ENCODE measurements around the gene EML2. TPM values are rescaled to one million over a fixed set of nuclear protein-coding genes. Genes with fewer than 3 reads are reported as not detected.

The EML2 gene
- total RNA-seq, 1 experiment from 2014 or later, result 28.9 TPM

- H4K20me1 ChIP-seq (ENCODE audit: low read length), result no peaks in the 10 kb centered on the region
- BruUV-seq (replicated peaks), result no TSS peak
- intact Hi-C loops (cut with micrococcal nuclease), result no loop called here
- H3K9me3 ChIP-seq (ENCODE audit: low read length), result no peaks in the 10 kb centered on the region
- ATAC-seq, result no peak
- H3K36me3 ChIP-seq (ENCODE audit: low read depth, low read length), result no peaks in the 10 kb centered on the region
- ChIA-PET POLR2A (ENCODE audit: unreplicated experiment) (no interaction called here), CTCF (no interaction called here)
- no peaks in the 10 kb centered on the region for H3F3A ChIP-seq (ENCODE audit: low read length, unreplicated experiment)
- H3K27me3 ChIP-seq (ENCODE audit: low read length), result no peaks in the 10 kb centered on the region
- H3K9ac ChIP-seq (ENCODE audit: low read length), result no peak overlapping the region
- H3K9me2 ChIP-seq (replicated peaks; ENCODE audit: low read length), result no peaks in the 10 kb centered on the region
- no peaks in the 10 kb centered on the region for H3K4me1 ChIP-seq (ENCODE audit: insufficient read depth, low read length)
- TF ChIP-seq EZH2 (IDR thresholded peaks at IDR 0.05; ENCODE audit: low read length, unreplicated experiment) (no peak), EZH2phosphoT487 (IDR thresholded peaks at IDR 0.05; ENCODE audit: borderline replicate concordance, low read length) (no peak)
- TF ChIP-seq, protein P1, sequence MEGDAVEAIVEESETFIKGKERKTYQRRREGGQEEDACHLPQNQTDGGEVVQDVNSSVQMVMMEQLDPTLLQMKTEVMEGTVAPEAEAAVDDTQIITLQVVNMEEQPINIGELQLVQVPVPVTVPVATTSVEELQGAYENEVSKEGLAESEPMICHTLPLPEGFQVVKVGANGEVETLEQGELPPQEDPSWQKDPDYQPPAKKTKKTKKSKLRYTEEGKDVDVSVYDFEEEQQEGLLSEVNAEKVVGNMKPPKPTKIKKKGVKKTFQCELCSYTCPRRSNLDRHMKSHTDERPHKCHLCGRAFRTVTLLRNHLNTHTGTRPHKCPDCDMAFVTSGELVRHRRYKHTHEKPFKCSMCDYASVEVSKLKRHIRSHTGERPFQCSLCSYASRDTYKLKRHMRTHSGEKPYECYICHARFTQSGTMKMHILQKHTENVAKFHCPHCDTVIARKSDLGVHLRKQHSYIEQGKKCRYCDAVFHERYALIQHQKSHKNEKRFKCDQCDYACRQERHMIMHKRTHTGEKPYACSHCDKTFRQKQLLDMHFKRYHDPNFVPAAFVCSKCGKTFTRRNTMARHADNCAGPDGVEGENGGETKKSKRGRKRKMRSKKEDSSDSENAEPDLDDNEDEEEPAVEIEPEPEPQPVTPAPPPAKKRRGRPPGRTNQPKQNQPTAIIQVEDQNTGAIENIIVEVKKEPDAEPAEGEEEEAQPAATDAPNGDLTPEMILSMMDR (conservative IDR thresholded peaks at IDR 0.05; ENCODE audit: low read depth, low read length), result no peak
- no peak overlapping the region for H3K4me3 ChIP-seq (ENCODE audit: low read length)
- no peak overlapping the region for H3K4me2 ChIP-seq (ENCODE audit: low read length)
- H3K27ac ChIP-seq (ENCODE audit: low read length), result no peak overlapping the region
- H3K79me2 ChIP-seq (ENCODE audit: low read length), result no peaks in the 10 kb centered on the region
- H2AFZ ChIP-seq (ENCODE audit: low read length), result no peak overlapping the region
- DNase-seq, result no peak
These were observed 15.9 kb upstream of the EML2 start for GRCh38 chr19:45655073-45655472.

GRCh38 chr19:45653634-45654033, 14.4 kb upstream of the EML2 start:
- no peaks in the 10 kb centered on the region for H3K4me1 ChIP-seq (ENCODE audit: insufficient read depth, low read length)
- ChIA-PET CTCF (no interaction called here), POLR2A (ENCODE audit: unreplicated experiment) (no interaction called here)
- H3K9me3 ChIP-seq (ENCODE audit: low read length), result no peaks in the 10 kb centered on the region
- H3K27ac ChIP-seq (ENCODE audit: low read length), result no peak overlapping the region
- no peaks in the 10 kb centered on the region for H4K20me1 ChIP-seq (ENCODE audit: low read length)
- no peak overlapping the region for H2AFZ ChIP-seq (ENCODE audit: low read length)
- no peaks in the 10 kb centered on the region for H3K79me2 ChIP-seq (ENCODE audit: low read length)
- H3K36me3 ChIP-seq (ENCODE audit: low read depth, low read length), result no peaks in the 10 kb centered on the region
- H3K27me3 ChIP-seq (ENCODE audit: low read length), result no peaks in the 10 kb centered on the region
- TF ChIP-seq, protein P1 (conservative IDR thresholded peaks at IDR 0.05; ENCODE audit: low read depth, low read length), result no peak
- TF ChIP-seq EZH2phosphoT487 (IDR thresholded peaks at IDR 0.05; ENCODE audit: borderline replicate concordance, low read length) (no peak), EZH2 (IDR thresholded peaks at IDR 0.05; ENCODE audit: low read length, unreplicated experiment) (no peak)
- H3K4me3 ChIP-seq (ENCODE audit: low read length), result no peak overlapping the region
- no peak overlapping the region for H3K9ac ChIP-seq (ENCODE audit: low read length)
- ATAC-seq (no peak), DNase-seq (no peak)
- H3K4me2 ChIP-seq (ENCODE audit: low read length), result no peak overlapping the region
- no peaks in the 10 kb centered on the region for H3F3A ChIP-seq (ENCODE audit: low read length, unreplicated experiment)
- H3K9me2 ChIP-seq (replicated peaks; ENCODE audit: low read length), result no peaks in the 10 kb centered on the region
- BruUV-seq (replicated peaks), result no TSS peak
- intact Hi-C loops (cut with micrococcal nuclease), result no loop called here

DNA sequence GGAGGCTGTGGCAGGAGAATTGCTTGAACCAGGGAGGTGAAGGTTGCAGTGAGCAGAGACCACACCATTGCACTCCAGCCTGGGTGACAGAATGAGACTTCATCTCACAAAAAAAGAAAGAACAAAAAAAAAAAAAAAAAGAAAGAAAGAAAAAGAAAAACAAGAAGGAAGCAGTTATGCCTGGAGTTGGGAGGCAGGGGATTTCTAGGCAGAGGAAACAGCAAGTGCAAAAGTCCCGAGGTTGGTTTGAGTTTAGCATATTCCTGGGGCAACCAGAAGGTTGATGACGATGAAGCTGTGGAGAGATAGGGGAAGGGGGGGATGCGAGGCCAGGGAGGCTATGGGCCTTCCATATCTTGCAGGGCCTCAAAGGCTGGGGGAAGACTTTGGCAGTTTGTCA, 11.5 kb upstream of the EML2 start:
- Histone ChIP-seq H3K9me2 (replicated peaks; ENCODE audit: low read length) (no peaks in the 10 kb centered on the region), H3K27ac (ENCODE audit: low read length) (no peak overlapping the region), H3K9me3 (ENCODE audit: low read length) (no peaks in the 10 kb centered on the region), H3K36me3 (ENCODE audit: low read depth, low read length) (no peaks in the 10 kb centered on the region), H3K9ac (ENCODE audit: low read length) (no peak overlapping the region), H3F3A (ENCODE audit: low read length, unreplicated experiment) (no peaks in the 10 kb centered on the region), H2AFZ (ENCODE audit: low read length) (no peak overlapping the region), H3K4me1 (ENCODE audit: insufficient read depth, low read length) (no peaks in the 10 kb centered on the region), H3K4me3 (ENCODE audit: low read length) (no peak overlapping the region), H3K79me2 (ENCODE audit: low read length) (no peaks in the 10 kb centered on the region), H3K4me2 (ENCODE audit: low read length) (no peak overlapping the region), H4K20me1 (ENCODE audit: low read length) (no peaks in the 10 kb centered on the region), H3K27me3 (ENCODE audit: low read length) (no peaks in the 10 kb centered on the region)
- no peak for TF ChIP-seq EZH2 (IDR thresholded peaks at IDR 0.05; ENCODE audit: low read length, unreplicated experiment)
- TF ChIP-seq, protein P1 (conservative IDR thresholded peaks at IDR 0.05; ENCODE audit: low read depth, low read length), result no peak
- TF ChIP-seq EZH2phosphoT487 (IDR thresholded peaks at IDR 0.05; ENCODE audit: borderline replicate concordance, low read length), result no peak
- intact Hi-C loops (cut with micrococcal nuclease), result no loop called here
- no TSS peak for BruUV-seq (replicated peaks)
- DNase-seq (no peak), ATAC-seq (no peak)
- POLR2A ChIA-PET (ENCODE audit: unreplicated experiment), result no interaction called here
- CTCF ChIA-PET, result no interaction called here
